Posterior vena cava (tissue), 2 donors: ENCODE results near the gene CFAP74. TPM values are rescaled to one million over a fixed set of nuclear protein-coding genes. Genes with fewer than 3 reads are reported as not detected.

Experiments
- DNase-seq: peaks from one replicate; pipeline ENCODE4 v3.0.0-alpha.2; 2020; ENCODE audit warnings: low spot score
- intact Hi-C, 2 donors: fragments of 100-400 bp; cut with DNase I; formaldehyde crosslinking; loops; one replicate each; pipeline versions ENCODE4 v1.14.1 to v1.14.2; 2022 to 2023
- long read RNA-seq, 2 donors: library from polyadenylated mRNA; unstranded; transcript quantifications; one replicate each; pipeline ENCODE4 v2.0.0, GENCODE V29; 2020 to 2021
- total RNA-seq, 2 donors: library from RNA; stranded (reverse); fragmentation: NEBNext Ultra II Directional; extraction: Animal tissue kit (Norgen Biotek cat#: 25700); gene quantifications; one replicate each; pipeline ENCODE4 v1.2.1, GENCODE V29; 2021
- donor health status: DM: yes; HTN: yes; CAD: no.
- donor health status: DM: yes; HTN: yes; CAD: no.

CFAP74 gene
- total RNA-seq = not detected
- long read RNA-seq, donor 1 = 0 reads
- long read RNA-seq, donor 2 = 0 reads

- no peak for DNase-seq
- intact Hi-C loops = no loop called here
Observed at GRCh38 chr1:2003541-2004131, at the start of gene CFAP74. TSS of gene CFAP74 (minus strand) at chr1:2003786. CDS start at chr1:1990956, 12,830 bp downstream.

GRCh38 chr1:2053217-2053616 is 49.6 kb upstream of the CFAP74 start:
- DNase-seq = no peak
- intact Hi-C loops = no loop called here

GRCh38 chr1:2052756-2053155 is 49.2 kb upstream of the CFAP74 start:
- intact Hi-C loops = no loop called here

GRCh38 chr1:2052054-2052679 is 48.6 kb upstream of the CFAP74 start:
- intact Hi-C loops = no loop called here
- no peak for DNase-seq

More at GRCh38 chr1:2052756-2053155, 49.2 kb upstream of the CFAP74 start:
- no peak for DNase-seq

GRCh38 chr1:2050793-2051682 is 47.5 kb upstream of the CFAP74 start:
- DNase-seq = no peak
- intact Hi-C loops = no loop called here

- intact Hi-C loops = no loop called here
- no peak for DNase-seq
Observed at GRCh38 chr1:2050461-2050792, 46.8 kb upstream of the CFAP74 start.

GRCh38 chr1:2049718-2050431 is 46.3 kb upstream of the CFAP74 start, which contains the start of gene PRKCZ:
TSS of gene PRKCZ (plus strand) at chr1:2050411. CDS start at chr1:2050631, 220 bp downstream.
- DNase-seq = peak; percentile 92
- intact Hi-C loops = loop anchor here (5.0 kb wide), 2 partner anchors 93 to 108 kb away; no protein-coding TSS in a partner anchor

- intact Hi-C loops = loop anchor here (5.0 kb wide), 2 partner anchors 92 to 107 kb away; no protein-coding TSS in a partner anchor
- no peak for DNase-seq
Observed at GRCh38 chr1:2049225-2049717, 45.7 kb upstream of the CFAP74 start.

- intact Hi-C loops = loop anchor here (5.0 kb wide), 2 partner anchors 91 to 106 kb away; no protein-coding TSS in a partner anchor
- DNase-seq = no peak
Observed at GRCh38 chr1:2047749-2048729, 44.5 kb upstream of the CFAP74 start.

- intact Hi-C loops = loop anchor here (5.0 kb wide), 2 partner anchors 90 to 105 kb away; no protein-coding TSS in a partner anchor
- DNase-seq = no peak
Observed at GRCh38 chr1:2046953-2047748, 43.6 kb upstream of the CFAP74 start.

GRCh38 chr1:2046174-2046917 is 42.8 kb upstream of the CFAP74 start:
- intact Hi-C loops = loop anchor here (5.0 kb wide), 2 partner anchors 89 to 104 kb away; no protein-coding TSS in a partner anchor
- DNase-seq = no peak

GRCh38 chr1:2045468-2046173 is 42.0 kb upstream of the CFAP74 start:
- intact Hi-C loops = loop anchor here (5.0 kb wide), 2 partner anchors 88 to 103 kb away; no protein-coding TSS in a partner anchor
- DNase-seq = no peak

- intact Hi-C loops = loop anchor here (5.0 kb wide), 3 partner anchors 87 to 102 kb away; no protein-coding TSS in a partner anchor
- peak; percentile 90 for DNase-seq
Observed at GRCh38 chr1:2044510-2045319, 41.1 kb upstream of the CFAP74 start.

GRCh38 chr1:2043886-2044285 is 40.3 kb upstream of the CFAP74 start:
- intact Hi-C loops = loop anchor here in 1 of 2 donors (5.0 kb wide), 1 partner anchor 97 kb away; no protein-coding TSS in a partner anchor
- no peak for DNase-seq
